Stimulated activated CD4-positive, alpha-beta T cell treated with anti-CD3 and anti-CD28 coated beads, Interleukin-4, amount 100 ng/mL, for 4 hours (primary cell): ENCODE data around the gene SMARCE1.
A peak's percentile ranks its signal among the peaks of the same experiment; 100 is the strongest.

Experiments
- DNase-seq, 2 experiments: peaks; one replicate each; pipeline ENCODE4 v3.0.0-alpha.2; 2020

The SMARCE1 gene

GRCh38 chr17:40647624-40648383 is at the start of gene SMARCE1:
Gene SMARCE1, minus strand, starts transcription at chr17:40647818. Its CDS starts 2,016 bp downstream, at chr17:40645802.
- peak; percentile 60 to 62 for DNase-seq

- no peak for DNase-seq
Measured at GRCh38 chr17:40697297-40697696, 49.7 kb upstream of the SMARCE1 start.

- DNase-seq: no peak
Measured at GRCh38 chr17:40696651-40697072, 49.0 kb upstream of the SMARCE1 start.

GRCh38 chr17:40695874-40696472 is 48.4 kb upstream of the SMARCE1 start:
- no peak for DNase-seq

GRCh38 chr17:40694584-40694983 is 47.0 kb upstream of the SMARCE1 start:
- no peak for DNase-seq

GRCh38 chr17:40687106-40687505 is 39.5 kb upstream of the SMARCE1 start:
- DNase-seq: no peak

- no peak for DNase-seq
Measured at GRCh38 chr17:40686192-40686591, 38.6 kb upstream of the SMARCE1 start.

- DNase-seq: no peak
Measured at GRCh38 chr17:40680998-40681397, 33.4 kb upstream of the SMARCE1 start.

GRCh38 chr17:40679523-40679907 is 31.9 kb upstream of the SMARCE1 start:
- no peak for DNase-seq

- DNase-seq: no peak
Measured at GRCh38 chr17:40678902-40679522, 31.4 kb upstream of the SMARCE1 start.

- no peak for DNase-seq
Measured at GRCh38 chr17:40675905-40676304, 28.3 kb upstream of the SMARCE1 start.

- no peak for DNase-seq
Measured at GRCh38 chr17:40672654-40673053, 25.0 kb upstream of the SMARCE1 start.

- no peak for DNase-seq
Measured at GRCh38 chr17:40671282-40671681, 23.7 kb upstream of the SMARCE1 start.

- no peak for DNase-seq
Measured at GRCh38 chr17:40666331-40666730, 18.7 kb upstream of the SMARCE1 start.

- no peak for DNase-seq
Measured at GRCh38 chr17:40664582-40665333, 17.1 kb upstream of the SMARCE1 start, which contains the start of gene KRT222. Gene KRT222, minus strand, starts transcription at chr17:40665177. Its CDS starts 78 bp downstream, at chr17:40665099.

- no peak for DNase-seq
Measured at GRCh38 chr17:40663252-40663651, 15.6 kb upstream of the SMARCE1 start.

GRCh38 chr17:40659911-40660310 is 12.3 kb upstream of the SMARCE1 start:
- no peak for DNase-seq

- no peak for DNase-seq
Measured at GRCh38 chr17:40658396-40658795, 10.8 kb upstream of the SMARCE1 start.

- no peak for DNase-seq
Measured at GRCh38 chr17:40651939-40652338, 4.3 kb upstream of the SMARCE1 start.

- no peak for DNase-seq
Measured at GRCh38 chr17:40648384-40648968, 858 bp upstream of the SMARCE1 start.

GRCh38 chr17:40646791-40647623 is 611 bp downstream of the SMARCE1 start:
- DNase-seq: no peak

- DNase-seq: no peak
Measured at GRCh38 chr17:40645943-40646342, 1.7 kb downstream of the SMARCE1 start.
